ES-I3 (cell line): ENCODE data around the gene GABBR2.

Experiments
- H3K36me3 ChIP-seq: 2 replicates; pipeline ENCODE4 v1.6.1; 2013; ENCODE audit warnings: mild to moderate bottlenecking, low read length, control low read depth, moderate library complexity; ENCODE audit not compliant: insufficient read depth
- H3K4me1 ChIP-seq: 2 replicates; pipeline ENCODE4 v1.6.1; 2013; ENCODE audit warnings: mild to moderate bottlenecking, control low read depth, low read length; ENCODE audit not compliant: insufficient read depth
- H3K9ac ChIP-seq: 2 replicates; pipeline ENCODE4 v1.6.1; 2013; ENCODE audit warnings: low read depth, mild to moderate bottlenecking, low read length, moderate library complexity
- H3K9me3 ChIP-seq: 2 replicates; pipeline ENCODE4 v1.6.1; 2013; ENCODE audit warnings: mild to moderate bottlenecking, low read length, moderate library complexity; ENCODE audit not compliant: control insufficient read depth, insufficient read depth

Gene GABBR2

DNA sequence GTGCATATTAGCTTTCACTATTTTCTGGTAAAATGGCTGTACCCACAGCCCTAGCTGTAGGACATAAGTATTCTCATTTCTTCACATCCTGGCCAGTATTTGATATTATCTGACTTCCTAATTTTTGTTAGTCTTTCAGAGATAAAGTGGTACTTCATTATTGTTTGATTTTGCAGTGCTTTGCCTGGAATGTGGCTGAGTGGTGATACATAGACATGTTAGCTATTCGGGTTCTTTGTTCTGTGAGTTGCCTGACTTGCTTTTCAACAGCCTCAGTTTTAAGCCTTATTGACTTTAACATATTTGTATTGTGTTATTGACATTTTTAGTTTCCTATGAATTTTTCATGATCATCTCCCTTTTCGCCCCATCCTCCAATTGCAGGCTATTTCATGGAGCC, 161.1 kb downstream of the GABBR2 start:
- Histone ChIP-seq H3K4me1 (peaks cover 13% of the 10 kb centered on the region), H3K9ac (no peak overlapping the region), H3K36me3 (no peaks in the 10 kb centered on the region), H3K9me3 (no peaks in the 10 kb centered on the region)

DNA sequence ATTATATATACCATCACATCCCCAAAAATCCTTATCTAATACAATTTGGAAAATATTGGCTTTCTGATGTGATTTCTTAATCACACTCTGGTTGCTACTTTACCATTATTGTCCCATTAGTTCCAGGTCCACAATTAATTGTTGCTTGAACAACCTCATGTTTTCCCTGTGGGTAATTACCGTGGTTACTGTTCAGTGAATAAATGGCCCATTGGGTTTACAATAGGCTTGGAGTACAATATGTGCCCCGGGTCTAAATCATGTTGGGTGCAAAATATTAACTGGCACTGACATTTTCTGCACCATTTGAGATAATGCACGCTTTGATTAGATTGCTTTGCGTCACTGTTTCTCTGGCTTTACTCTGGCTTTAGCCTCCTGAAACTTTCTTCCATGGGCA, 163.7 kb downstream of the GABBR2 start:
- no peaks in the 10 kb centered on the region for H3K36me3 ChIP-seq
- H3K9me3 ChIP-seq: no peaks in the 10 kb centered on the region
- H3K9ac ChIP-seq: no peak overlapping the region
- H3K4me1 ChIP-seq: no peaks in the 10 kb centered on the region

DNA sequence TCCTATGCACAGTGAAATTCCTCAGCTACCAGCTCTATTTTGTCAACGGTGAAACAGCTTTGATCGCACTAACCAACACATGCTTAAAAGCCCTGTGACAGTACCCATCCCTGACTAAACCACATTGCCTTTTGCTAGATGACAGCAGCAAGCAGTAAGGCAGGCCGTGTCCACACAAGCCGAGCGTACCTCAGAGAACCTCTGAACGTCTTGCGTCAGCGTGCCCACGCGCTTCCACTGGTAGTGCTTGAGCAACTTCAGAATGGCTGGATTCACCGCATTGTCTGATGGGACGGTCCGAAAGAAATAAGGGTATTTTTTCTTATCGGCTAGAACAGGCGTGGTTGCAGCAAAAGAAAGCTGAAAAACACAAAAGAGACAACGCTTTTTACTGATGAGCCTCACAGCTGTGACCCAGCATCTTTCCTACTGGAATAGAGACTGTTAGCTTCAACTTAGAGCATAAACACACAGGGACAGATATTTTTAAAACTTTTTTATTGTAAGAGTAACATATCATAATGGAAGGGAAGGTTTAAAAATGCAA, 167.0 kb downstream of the GABBR2 start:
- Histone ChIP-seq H3K9me3 (no peaks in the 10 kb centered on the region), H3K9ac (no peak overlapping the region), H3K36me3 (no peaks in the 10 kb centered on the region), H3K4me1 (no peaks in the 10 kb centered on the region)

DNA sequence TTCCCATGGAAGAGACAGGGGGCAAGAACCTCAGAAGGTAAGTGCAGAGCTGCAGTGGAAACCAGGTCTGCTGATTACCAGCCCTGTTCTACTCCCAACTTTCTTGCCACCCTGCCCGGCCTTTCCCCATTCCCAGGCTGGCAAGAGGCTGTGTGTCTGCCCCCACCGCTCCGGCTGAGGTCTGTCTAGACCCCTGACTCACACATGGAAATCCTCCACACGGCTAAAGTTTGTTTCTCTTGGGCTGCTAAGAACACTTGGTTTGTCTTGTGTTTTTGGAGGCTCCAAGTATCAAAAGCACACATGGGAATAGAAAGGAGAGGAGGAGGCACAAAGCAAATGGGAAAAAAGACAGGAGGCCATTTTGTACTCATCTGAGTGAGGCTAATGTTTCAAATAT, 168.3 kb downstream of the GABBR2 start:
- no peaks in the 10 kb centered on the region for H3K36me3 ChIP-seq
- H3K4me1 ChIP-seq: no peaks in the 10 kb centered on the region
- H3K9ac ChIP-seq: no peak overlapping the region
- H3K9me3 ChIP-seq: no peaks in the 10 kb centered on the region

DNA sequence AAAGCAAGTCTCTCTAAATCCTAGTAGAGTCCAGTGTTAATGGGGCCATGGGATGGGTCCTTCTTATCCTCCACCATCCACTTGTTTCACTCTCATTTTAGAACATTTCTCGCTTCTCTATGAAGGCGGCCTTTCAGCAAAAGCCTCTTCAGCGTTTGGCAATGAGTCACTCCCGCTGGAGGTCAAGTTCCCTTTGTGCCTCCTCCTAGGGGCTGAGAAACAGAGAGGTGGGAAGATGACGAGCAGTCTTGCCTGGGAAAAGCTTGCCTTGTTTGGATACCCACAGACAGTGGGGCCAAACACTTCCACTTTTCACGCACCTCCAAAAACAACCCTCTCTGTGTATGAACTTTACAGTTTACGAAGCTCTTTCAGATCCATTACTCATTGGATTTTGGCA, 168.8 kb downstream of the GABBR2 start:
- H3K9ac ChIP-seq: no peak overlapping the region
- H3K36me3 ChIP-seq: no peaks in the 10 kb centered on the region

DNA sequence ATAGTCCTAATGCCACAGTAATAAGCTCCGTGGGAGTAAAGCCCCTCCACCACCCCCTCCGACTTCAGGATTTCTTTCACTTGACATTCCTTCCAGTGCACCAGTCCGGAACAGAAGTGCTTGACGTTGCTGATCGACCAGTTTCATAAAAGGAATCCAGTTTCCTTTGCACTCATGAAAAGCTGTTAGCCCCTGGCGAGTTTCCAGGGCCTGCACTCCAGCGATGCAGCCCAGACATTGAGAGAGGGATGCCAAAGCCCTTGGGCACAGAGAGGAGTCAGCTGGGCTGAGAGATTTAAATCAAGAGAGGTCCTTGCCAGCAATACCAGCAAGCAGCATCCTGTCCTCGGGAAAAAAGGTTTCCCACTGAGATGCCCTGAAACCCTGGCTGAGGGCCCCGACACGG, 170.1 kb downstream of the GABBR2 start:
- H3K4me1 ChIP-seq: no peaks in the 10 kb centered on the region
- no peaks in the 10 kb centered on the region for H3K36me3 ChIP-seq
- H3K9ac ChIP-seq: no peak overlapping the region
- H3K9me3 ChIP-seq: no peaks in the 10 kb centered on the region

More for the DNA sequence above, 168.8 kb downstream of the GABBR2 start:
- Histone ChIP-seq H3K9me3 (no peaks in the 10 kb centered on the region), H3K4me1 (no peaks in the 10 kb centered on the region)

DNA sequence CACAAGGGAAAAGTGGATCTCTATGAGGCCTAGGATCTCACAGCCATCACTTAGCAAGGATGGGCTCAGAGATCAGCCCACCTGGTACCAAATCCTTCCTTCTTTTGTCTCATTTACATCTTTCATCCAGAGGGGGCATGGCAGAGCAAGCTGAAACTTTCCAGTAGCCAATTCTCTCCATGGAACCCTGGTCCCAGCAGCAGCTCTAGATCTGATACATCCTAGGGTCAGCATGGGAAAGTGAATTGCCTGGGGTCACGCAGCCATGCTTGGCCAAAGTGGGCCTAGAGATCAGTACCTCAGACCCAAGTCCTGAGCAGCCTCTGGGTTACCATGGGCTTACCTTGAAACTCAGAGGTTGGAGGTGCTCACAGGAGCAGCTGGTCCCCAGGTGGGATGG, 170.5 kb downstream of the GABBR2 start:
- H3K4me1 ChIP-seq: no peaks in the 10 kb centered on the region
- no peaks in the 10 kb centered on the region for H3K36me3 ChIP-seq
- no peak overlapping the region for H3K9ac ChIP-seq
- H3K9me3 ChIP-seq: no peaks in the 10 kb centered on the region

DNA sequence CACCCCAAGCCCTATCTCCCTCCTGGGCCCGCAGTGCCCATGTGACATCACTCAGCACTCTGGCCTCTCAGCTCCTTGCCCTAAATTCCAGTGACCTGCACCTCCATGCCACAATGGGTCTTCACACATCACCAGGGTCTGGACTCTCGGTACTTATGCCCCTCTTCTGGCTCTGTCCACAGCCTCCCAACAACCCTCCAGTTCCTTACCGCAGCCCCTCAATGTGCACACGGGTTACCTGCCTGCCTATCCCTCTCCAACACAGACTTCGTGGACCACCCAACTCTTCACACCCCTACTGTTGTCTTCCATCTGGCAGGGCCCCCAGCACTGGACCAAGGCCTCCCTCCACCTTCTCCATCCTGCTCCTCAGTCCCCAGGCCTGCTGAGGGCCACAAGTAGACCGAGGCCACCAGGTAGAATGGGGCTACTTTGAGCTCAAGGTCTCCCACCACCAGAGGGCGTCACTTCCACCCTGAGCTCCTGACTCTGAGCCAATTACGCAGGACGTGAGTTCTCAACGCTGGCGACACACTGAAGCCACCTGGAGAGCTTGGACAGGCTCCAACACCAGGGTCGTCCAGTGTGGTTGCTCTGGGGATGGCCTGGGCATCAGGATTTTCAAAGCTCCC, 172.1 kb downstream of the GABBR2 start:
- Histone ChIP-seq H3K36me3 (no peaks in the 10 kb centered on the region), H3K4me1 (no peaks in the 10 kb centered on the region), H3K9me3 (no peaks in the 10 kb centered on the region), H3K9ac (no peak overlapping the region)

DNA sequence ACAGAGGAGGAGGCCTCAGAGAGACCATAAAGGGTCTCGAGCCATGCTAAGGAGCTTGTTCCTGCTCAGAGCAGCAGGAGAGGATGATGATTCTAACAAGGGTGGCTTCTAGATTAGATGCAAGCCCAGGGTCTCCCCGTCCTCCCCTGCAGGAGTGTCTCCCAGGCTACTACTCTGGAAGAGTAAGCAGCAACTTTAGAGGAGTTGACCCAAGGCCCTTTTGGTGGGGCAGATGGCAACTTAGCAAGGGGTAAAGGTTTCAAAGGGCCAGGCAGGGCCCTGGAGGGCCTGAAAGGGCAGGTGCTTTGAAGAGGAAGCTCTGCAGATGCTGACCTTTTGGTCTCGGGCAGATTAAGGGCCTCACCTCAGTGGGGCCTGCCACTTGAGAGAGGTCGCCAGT, 174.9 kb downstream of the GABBR2 start:
- Histone ChIP-seq H3K9me3 (no peaks in the 10 kb centered on the region), H3K4me1 (no peaks in the 10 kb centered on the region), H3K9ac (no peak overlapping the region), H3K36me3 (no peaks in the 10 kb centered on the region)

DNA sequence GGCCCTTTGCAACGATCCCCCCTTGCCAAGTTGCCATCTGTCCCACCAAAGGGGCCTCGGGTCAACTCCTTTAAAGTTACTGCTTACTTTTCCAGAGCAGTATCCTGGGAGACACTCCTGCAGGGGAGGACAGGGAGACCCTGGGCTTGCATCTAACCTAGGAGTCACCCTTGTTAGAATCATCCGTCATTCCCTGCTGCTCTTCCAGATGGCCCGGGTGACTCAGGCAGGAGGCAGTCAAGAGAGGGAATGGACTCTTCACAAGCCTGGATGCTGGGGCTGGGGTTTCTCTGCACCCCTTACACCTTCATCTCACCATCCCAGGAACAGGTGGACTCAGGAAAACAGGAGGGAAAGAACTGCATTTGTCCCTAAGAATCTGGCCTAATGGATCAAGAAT, 175.6 kb downstream of the GABBR2 start:
- Histone ChIP-seq H3K9me3 (no peaks in the 10 kb centered on the region), H3K36me3 (no peaks in the 10 kb centered on the region), H3K4me1 (no peaks in the 10 kb centered on the region), H3K9ac (no peak overlapping the region)

DNA sequence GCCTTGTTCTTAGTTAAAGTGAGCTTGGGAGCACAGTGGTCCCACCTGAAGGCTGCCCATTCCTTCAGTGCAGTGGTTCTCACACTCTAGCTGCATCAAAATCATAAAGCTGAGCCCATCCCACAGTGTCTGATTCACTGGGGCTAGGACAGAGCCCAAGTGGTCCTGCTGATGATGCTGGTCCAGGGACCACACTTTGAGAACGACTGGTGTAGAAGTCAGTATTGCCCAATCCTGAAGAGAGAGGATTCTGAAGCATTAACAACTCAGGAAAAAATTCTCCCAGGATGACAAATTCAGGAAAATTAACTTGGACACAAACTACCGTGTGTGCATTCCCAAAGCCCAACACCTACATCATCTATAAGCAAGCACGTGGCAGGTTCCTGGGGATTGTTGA, 176.2 kb downstream of the GABBR2 start:
- H3K4me1 ChIP-seq: no peaks in the 10 kb centered on the region

DNA sequence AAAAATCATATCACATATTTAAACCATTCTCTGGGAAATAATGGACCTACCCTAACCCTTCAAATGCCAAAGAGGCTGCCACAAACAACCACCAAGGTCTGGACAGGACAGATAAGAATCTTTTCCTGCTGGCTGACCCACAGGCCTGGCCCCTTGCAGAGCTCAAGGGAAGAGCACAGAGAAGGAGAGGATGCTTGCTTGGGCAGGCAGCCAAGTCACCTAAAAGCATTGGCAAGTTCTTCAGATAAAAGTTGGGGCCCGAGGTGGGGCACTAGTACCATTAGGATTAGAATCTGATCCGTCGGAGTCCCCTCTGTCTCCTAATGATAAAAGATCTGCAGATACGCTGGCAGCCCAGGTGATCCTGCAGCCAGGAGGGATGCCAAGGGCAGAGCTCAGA, 176.6 kb downstream of the GABBR2 start:
- no peaks in the 10 kb centered on the region for H3K9me3 ChIP-seq
- H3K4me1 ChIP-seq: no peaks in the 10 kb centered on the region
- H3K9ac ChIP-seq: no peak overlapping the region
- no peaks in the 10 kb centered on the region for H3K36me3 ChIP-seq

More for the DNA sequence above, 176.2 kb downstream of the GABBR2 start:
- no peaks in the 10 kb centered on the region for H3K36me3 ChIP-seq
- H3K9me3 ChIP-seq: no peaks in the 10 kb centered on the region
- no peak overlapping the region for H3K9ac ChIP-seq

DNA sequence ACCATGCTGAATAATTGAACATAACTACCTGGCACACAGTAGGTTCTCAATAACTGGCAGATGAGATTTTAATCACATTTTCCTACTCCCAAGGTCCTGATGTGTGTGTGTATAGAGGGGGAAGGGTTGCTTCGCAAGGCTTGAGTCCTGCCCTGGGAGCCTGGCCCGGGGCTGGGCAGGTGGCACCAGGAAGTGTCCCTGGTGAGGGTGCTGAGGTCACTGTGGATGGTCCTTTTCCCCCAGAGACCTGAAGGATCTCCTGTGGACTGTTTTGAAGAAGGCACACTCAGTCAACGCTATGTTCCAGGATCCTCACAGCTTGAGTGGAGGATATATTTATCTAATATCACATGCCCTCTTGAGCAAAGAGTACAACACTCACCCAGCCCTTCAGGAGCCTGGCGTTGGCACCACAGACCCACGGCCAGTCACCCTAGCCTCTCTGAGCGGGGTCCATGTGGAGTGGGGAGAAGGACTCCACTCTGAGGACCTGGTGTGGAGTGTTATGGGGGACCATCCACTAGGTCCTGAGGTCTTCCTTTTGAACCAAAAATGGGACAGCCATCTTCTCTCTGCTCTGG, 177.8 kb downstream of the GABBR2 start:
- Histone ChIP-seq H3K4me1 (no peaks in the 10 kb centered on the region), H3K36me3 (no peaks in the 10 kb centered on the region), H3K9ac (no peak overlapping the region)

DNA sequence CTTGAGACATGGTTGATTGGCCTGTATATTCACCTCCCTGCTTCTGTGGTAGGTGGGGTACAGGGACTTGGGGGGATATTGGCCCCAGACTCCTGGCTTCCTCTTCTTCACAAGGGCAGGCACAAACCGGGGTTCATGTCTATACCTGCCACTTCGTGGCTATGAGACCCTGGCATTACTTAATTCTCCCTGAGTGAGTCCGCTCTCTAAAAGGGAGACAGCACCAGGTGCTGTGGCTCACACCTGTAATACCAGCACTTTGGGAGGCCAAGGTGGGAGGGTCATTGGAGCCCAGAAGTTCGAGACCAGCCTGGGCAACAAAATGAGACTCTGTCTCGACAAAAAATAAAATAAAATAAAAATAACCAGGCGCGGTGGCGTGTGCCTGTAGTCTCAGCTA, 178.5 kb downstream of the GABBR2 start:
- H3K9me3 ChIP-seq: no peaks in the 10 kb centered on the region
- H3K9ac ChIP-seq: no peak overlapping the region
- no peaks in the 10 kb centered on the region for H3K36me3 ChIP-seq
- H3K4me1 ChIP-seq: no peaks in the 10 kb centered on the region

More for the DNA sequence above, 177.8 kb downstream of the GABBR2 start:
- H3K9me3 ChIP-seq: no peaks in the 10 kb centered on the region

DNA sequence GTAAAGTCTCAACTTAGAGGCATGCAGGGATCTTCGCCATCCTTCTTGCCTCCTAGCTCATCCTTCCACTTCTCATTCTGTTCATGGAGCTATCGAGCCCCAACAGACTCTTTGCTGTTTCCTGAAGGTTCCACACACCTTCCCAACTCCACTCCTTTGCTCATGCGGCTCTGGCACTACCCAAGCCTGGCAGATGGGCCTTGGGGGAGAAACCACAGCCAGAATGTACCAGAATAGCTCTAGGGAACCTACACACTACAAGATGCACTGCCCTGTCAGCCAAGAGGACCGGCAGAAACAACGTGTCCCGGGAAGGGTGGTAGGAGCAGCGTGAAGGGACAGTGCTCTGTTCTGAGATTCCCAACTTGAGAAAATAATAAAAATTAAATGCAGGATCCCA, 178.9 kb downstream of the GABBR2 start:
- H3K36me3 ChIP-seq: no peaks in the 10 kb centered on the region
- H3K9me3 ChIP-seq: no peaks in the 10 kb centered on the region

More for the DNA sequence above, 178.9 kb downstream of the GABBR2 start:
- no peaks in the 10 kb centered on the region for H3K4me1 ChIP-seq
- H3K9ac ChIP-seq: no peak overlapping the region
